ENCODE data around the gene ASB7.

The ASB7 gene

DNA sequence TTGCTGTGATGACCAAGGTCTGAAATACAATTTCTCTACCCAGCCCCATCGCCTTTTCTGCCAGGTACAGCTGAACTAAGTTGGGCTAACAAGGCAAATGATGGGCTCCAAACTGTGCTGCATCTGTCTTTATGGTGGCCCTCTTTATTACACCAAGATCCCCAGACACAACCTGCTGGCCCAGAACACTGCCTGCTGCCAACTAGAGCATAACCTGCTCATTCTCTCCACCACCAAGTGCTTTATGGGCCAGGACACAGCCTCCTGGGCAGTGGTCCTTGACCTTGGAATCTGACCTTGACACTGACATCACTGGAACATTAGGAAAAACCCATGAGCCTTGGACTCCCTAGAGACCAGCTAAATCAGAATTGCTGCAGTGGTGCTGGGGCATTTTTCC lies 3.7 kb upstream of the ASB7 start:
- no peak for FAIRE-seq

GRCh38 chr15:100601163-100601562 lies 1.2 kb upstream of the ASB7 start:
- FAIRE-seq: no peak

DNA sequence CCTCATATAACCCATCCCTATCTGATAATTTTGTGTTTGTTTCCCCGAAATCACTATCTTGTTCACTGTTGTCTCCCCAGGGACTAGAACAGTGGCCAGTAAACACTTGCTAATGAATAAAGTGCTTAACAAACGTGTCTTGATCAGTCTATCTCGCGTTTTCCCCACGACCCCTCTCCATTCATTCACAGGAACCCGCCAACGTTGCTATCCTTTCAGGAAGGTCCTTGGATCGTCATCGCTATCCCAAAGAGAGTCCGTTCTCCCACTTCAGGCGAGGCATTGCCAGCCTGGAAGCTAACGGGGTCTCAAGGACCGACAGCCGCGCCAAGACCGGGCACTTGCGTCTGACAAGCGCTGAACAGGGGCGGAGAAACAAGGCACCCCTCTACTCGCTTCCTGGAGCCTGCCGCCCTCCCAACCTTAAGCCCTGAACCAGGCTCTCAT lies 749 bp upstream of the ASB7 start:
- no peak for FAIRE-seq

DNA sequence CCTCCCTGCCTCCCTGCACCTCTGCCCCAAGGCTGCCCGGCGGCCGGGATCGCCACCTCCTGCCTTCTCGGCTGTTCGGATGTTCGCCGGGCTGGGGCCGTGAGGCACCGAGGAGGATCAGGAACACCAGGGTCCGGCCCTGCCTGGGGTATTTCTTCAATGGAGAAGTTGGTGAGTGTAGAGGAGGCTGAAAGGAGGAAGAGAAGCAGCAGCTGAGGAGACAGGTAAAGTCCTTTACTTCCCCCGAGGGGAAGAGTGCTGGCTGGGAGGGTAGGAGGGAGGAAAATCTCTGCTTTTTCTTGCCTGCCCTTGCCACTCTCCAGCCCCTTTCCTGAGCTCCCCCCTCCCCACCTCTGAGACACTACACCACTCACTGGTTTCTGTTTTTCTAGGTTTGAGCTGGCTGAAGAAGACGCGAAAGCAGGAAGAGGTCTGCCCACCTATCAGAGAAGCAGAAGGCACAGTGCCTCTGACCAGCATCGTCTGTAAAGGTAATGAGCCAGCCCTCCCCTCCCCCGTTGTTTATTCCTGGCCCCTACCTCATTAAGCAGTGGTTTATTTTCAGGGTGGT lies 519 bp downstream of the ASB7 start:
- FAIRE-seq: no peak

- no peak for FAIRE-seq
Measured at GRCh38 chr15:100612539-100612938, 10.2 kb downstream of the ASB7 start.

DNA sequence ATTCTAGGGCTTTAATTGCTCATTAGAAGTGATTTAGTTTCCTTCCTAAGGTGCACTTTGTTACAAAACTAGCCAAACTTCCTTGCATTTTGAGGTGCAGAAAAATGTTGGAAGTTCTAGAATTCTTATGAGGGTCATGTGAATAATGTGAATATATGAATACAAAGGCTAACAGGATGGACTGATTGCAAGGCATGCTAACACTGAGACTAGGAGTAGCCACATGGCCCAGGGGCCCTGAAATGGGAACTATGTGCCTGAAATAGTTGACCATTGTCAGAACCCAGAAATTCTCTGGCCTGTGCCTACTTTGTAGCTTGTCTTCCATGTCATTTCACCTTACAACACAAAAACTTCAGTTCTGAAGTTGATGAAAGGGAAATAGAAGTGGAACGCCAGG lies 10.8 kb downstream of the ASB7 start:
- FAIRE-seq: no peak

- no peak for FAIRE-seq
Measured at GRCh38 chr15:100614336-100614735, 11.9 kb downstream of the ASB7 start.

- no peak for FAIRE-seq
Measured at GRCh38 chr15:100614918-100615317, 12.5 kb downstream of the ASB7 start.

DNA sequence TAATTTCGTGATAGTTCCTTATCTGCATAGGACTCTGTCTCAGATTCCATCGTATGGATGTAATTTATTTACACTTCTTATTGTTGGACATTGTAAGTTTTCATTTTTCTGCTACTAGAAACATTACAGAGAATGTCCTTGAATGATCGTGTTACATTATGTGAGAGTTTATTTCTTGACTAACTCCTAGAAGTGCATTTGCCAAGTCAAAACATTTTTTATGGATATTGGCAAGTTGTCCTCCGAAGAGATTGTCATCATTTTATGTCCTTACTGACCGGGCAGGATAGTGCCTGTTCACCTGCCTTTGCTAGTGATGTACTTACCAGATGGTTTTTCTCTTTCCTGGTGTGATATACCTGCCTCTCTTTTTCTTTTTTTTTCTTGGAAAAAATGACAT lies 13.4 kb downstream of the ASB7 start:
- FAIRE-seq: no peak

DNA sequence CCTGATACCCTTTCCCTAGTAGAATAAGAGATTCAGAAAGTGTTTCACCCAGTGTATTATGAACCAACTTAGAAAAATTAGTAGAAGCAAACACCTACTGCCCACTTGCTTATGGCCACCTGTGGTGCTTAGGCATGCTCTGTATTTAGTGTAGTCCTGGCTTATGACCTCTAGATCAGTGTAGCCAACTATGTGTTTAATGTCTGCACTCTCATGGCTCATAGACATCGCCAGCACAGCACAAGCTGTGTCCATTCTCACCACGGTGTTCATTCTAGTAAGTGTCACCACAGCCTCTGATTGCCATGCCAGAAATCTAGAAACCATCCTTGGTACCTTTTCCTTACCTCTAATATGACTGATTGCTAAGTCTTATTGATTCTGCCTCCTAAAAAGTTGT lies 14.3 kb downstream of the ASB7 start:
- FAIRE-seq: no peak

DNA sequence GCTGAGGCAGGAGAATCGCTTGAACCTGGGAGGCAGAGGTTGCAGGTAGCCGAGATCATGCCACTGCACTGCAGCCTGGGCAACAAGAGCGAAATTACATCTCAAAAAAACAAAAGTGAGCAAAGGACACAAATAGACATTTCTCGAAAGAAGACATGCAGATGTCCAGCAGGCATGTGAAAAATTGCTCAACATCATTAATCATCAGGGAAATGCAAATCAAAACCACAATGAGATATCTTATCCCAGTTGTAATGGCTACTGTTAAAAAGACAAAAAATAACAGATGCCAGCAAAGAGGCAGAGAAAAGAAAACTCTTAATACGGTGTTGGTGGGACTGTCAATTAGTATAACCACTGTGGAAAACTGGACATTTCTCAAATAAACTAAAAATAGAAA lies 20.9 kb downstream of the ASB7 start:
- no peak for FAIRE-seq

GRCh38 chr15:100627789-100628395 lies 25.5 kb downstream of the ASB7 start:
- peak; percentile 95 for FAIRE-seq

DNA sequence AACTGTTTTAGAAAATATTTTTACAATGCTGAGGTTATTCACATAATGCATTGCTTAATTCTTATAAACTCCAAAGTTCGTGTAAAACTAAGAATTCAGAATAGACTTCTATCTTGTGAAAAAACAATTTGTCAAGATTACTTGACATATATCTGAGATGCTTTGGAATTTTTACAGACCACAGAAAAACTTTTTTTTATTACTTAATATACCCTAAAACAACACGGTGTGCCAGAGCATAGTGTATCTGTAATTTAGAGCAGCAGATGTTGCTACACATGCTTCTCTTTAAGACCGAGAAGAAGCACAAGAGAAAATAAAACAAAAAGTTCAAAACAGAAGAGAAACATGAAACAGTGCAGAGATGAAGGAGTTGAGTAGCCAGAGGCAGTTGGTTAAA lies 26.4 kb downstream of the ASB7 start:
- no peak for FAIRE-seq

- FAIRE-seq: no peak
Measured at GRCh38 chr15:100631831-100632230, 29.4 kb downstream of the ASB7 start.

DNA sequence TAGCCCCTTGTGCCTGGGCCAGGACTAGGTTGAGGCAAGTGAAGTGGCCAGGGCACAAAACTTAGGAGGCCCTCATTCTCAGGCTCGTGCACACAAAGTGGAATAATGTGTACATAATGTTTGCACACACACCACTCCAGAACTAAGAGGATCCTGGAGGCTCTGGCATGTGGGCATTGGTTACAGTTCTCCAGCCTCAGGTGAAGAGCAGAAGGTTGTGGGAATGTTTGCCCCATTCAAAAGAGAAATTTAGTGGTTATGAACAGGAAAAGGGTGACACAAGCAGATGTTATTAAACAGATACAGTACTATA lies 31.3 kb downstream of the ASB7 start:
- FAIRE-seq: no peak

- no peak for FAIRE-seq
Measured at GRCh38 chr15:100635406-100636071, 33.1 kb downstream of the ASB7 start.

DNA sequence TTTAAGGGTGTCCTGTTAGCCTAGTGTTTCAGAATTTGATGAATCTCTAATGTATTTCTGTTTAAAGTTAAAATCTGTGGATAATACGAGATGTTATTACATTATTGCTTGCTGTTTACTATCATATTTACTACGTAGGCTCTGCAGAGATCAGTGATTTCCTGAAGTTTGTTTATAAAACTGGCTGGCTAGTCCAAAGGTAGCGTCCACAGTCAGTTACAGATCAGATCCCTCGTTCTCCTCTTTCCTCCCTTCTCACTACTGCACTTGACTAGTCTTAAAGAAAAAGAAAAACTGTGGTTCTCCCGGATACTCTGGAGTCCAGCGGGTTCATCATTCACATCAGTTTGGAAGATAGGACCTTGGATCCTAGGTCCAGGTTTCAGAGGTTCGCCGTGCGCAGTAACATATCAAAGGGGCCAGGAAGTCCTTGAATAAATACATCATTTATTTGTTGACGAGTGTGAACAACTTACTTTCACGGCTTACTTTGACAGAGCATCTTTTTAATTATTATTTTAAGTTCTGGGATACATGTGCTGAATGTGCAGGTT lies 35.9 kb downstream of the ASB7 start:
- no peak for FAIRE-seq

- FAIRE-seq: no peak
Measured at GRCh38 chr15:100642213-100642949, 40.0 kb downstream of the ASB7 start.

DNA sequence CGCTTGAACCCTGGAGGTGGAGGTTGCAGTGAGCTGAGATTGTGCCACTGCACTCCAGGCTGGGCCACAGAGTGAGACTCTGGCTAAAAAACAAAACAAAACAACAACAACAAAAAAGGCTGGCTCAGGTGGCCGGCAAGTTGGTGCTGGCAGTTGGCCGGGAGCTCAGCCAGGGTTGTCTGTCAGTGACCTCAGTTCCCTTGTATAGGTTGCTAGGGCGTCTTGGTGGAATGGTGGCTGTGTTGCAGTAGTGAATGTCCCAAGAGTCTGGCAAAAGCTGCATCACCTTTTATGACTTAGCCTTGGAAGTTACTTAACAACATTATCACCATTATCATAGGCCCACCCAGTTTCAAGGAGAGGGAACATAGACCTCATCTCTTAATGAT lies 40.6 kb downstream of the ASB7 start:
- no peak for FAIRE-seq

GRCh38 chr15:100645671-100646070 lies 43.3 kb downstream of the ASB7 start:
- no peak for FAIRE-seq

GRCh38 chr15:100648951-100649350 lies 46.6 kb downstream of the ASB7 start:
- FAIRE-seq: no peak

DNA sequence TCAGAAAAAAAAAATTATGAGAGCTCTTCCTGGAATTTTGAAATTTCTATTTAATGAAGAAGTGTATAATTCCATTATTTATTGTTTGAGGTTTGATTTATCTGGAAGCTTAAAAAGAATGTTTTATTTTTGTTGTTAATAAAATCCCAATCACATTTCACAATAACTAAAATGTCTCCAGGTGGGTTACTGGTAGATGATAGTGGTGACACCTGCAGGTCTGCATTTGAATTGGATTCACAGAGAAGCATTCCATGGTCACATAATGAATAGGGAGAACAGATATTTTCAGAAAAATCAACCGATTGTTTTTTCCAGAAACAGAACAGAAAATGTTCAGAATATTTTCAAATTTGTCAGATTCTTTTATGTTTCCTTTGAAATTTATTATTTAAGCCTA lies 48.3 kb downstream of the ASB7 start:
- FAIRE-seq: no peak

DNA sequence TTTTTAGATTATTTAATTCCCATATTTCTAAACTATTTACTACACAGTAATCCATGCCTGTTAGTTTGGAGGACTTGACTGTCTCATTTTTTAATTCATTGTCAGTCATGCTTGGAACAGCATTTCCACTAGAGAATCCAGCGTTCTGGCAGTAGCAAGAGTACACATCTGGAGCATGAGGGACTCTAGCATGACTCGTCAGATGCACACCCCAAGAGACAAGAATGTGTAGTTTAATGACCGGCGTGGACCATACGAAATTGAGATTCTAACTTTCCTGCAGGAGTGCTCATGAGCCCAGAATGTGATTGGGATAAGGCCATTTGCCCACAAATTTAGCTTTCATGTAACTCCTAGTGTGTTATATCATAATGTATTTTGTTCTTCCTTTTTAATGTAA lies 48.9 kb downstream of the ASB7 start:
- FAIRE-seq: no peak

DNA sequence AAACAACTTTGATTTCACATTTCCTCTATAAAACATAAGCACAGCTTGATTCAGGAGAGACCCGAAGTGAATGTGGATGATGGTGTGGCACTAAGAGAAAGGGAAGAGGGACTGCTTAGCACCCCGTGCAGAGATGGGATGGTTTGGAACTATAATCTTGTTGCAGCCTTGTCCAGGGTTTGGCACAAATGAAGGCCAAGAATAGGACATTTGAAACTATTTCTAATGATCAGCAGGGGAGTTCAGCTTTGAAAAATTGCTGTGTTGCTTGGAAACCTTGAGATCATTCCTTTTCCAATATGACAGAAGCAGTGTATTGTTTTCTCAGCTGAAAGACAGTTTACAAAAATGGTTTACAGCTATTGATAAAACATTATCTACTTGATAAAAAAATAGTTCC lies 49.7 kb downstream of the ASB7 start:
- no peak for FAIRE-seq

Data from A204.1 (cell line).